ENCODE results near the gene GATC.

The GATC gene

GRCh38 chr12:120416490-120417216 lies 29.6 kb upstream of the GATC start:
- no peaks in the 10 kb centered on the region for H3K9me3 ChIP-seq (ENCODE audit: control insufficient read depth, low read length)
- no peak overlapping the region for H3K9ac ChIP-seq (ENCODE audit: low read length)

DNA sequence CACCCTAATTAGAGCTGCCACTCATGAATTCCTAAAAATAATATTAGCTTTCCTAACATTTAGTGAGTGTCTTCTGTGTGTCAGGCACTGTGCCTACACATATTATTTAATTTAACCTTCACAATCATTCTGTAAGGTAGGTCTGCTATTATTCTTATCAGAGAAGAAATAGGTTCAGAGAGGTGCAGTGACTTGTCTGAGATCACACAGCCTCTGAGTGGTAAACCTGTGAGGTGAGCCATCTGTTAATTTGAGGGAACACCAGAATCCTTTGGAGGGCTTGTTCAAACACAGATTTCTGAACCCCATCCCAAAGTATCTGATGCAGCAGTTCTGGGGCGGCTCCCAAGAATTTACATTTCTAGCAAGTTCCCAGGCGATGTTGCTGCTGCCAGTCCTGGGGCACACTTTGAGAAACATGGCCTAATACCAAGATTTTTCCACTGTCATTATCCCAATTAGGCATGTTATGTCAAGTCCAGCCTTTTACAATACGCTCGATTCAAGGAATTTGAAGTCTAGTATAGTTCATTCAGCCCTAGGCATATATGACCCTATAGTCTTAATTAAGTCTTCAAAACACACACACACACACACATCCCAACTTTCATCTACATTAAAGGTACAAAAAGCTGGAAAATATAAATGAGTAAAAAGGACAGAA lies 28.2 kb upstream of the GATC start:
- H3K36me3 ChIP-seq (ENCODE audit: control insufficient read depth, insufficient read depth, low read length) = no peaks in the 10 kb centered on the region
- H3K4me3 ChIP-seq (ENCODE audit: low read length) = no peak overlapping the region
- no peaks in the 10 kb centered on the region for H3K9me3 ChIP-seq (ENCODE audit: control insufficient read depth, low read length)
- H3K9ac ChIP-seq (ENCODE audit: low read length) = no peak overlapping the region
- H3K4me1 ChIP-seq (ENCODE audit: control insufficient read depth, insufficient read depth, low read length) = no peaks in the 10 kb centered on the region
- peaks cover 4% of the 10 kb centered on the region for H3K27me3 ChIP-seq (ENCODE audit: control insufficient read depth, insufficient read depth, low read length)

More at GRCh38 chr12:120416490-120417216, 29.6 kb upstream of the GATC start:
- peaks cover 4% of the 10 kb centered on the region for H3K27me3 ChIP-seq (ENCODE audit: control insufficient read depth, insufficient read depth, low read length)
- H3K4me3 ChIP-seq (ENCODE audit: low read length) = no peak overlapping the region
- no peaks in the 10 kb centered on the region for H3K36me3 ChIP-seq (ENCODE audit: control insufficient read depth, insufficient read depth, low read length)
- H3K4me1 ChIP-seq (ENCODE audit: control insufficient read depth, insufficient read depth, low read length) = no peaks in the 10 kb centered on the region

DNA sequence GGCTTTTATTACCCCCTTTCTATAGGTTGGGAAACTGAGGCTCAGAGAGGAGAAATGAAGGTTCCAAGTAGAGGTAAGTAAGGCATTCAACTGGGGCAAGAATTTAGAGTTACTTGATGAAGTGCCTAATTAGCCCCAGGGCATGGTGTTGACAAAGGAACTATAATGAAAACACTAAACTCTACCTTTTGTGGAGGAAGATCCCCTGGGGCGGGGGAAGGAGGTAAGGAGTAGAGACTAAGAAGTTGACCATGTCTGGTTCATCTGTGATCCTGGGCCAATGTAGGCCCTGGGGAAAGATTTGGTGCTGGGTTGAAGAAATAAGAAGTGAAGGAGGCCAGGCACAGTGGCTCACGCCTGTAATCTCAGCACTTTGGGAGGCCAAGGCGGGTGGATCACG lies 24.5 kb upstream of the GATC start:
- no peaks in the 10 kb centered on the region for H3K4me1 ChIP-seq (ENCODE audit: control insufficient read depth, insufficient read depth, low read length)
- H3K9ac ChIP-seq (ENCODE audit: low read length) = no peak overlapping the region
- no peak overlapping the region for H3K4me3 ChIP-seq (ENCODE audit: low read length)
- no peaks in the 10 kb centered on the region for H3K9me3 ChIP-seq (ENCODE audit: control insufficient read depth, low read length)
- no peaks in the 10 kb centered on the region for H3K36me3 ChIP-seq (ENCODE audit: control insufficient read depth, insufficient read depth, low read length)
- H3K27me3 ChIP-seq (ENCODE audit: control insufficient read depth, insufficient read depth, low read length) = no peaks in the 10 kb centered on the region

DNA sequence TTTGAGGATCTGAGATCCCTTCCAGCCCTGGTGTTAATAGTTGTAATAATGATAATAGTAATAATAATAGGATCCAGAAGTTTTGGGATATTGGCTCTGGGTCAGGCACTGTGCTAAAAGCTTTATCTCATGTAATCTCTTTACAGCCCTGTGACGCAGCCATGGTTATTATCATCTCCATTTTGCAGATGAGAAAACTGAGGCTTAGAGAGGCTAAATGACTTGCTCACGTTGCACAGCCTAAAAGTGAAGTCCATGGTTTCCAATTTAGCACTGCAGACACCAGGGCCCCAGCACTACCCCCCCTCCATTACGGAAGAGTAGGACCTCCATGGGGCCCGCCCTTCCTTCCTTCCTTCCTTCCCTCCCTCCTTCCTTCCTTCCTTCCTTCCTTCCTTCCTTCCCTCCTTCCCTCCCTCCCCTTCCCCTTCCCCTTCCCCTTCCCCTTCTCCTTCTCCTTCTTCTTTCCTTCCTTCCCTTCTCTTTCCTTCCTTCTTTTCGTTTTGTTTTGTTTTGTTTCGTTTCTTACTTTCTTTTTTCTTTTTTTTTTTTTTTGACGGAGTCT lies 23.3 kb upstream of the GATC start:
- Histone ChIP-seq H3K9me3 (ENCODE audit: control insufficient read depth, low read length) (no peaks in the 10 kb centered on the region), H3K36me3 (ENCODE audit: control insufficient read depth, insufficient read depth, low read length) (no peaks in the 10 kb centered on the region), H3K4me1 (ENCODE audit: control insufficient read depth, insufficient read depth, low read length) (no peaks in the 10 kb centered on the region), H3K27me3 (ENCODE audit: control insufficient read depth, insufficient read depth, low read length) (no peaks in the 10 kb centered on the region), H3K4me3 (ENCODE audit: low read length) (no peak overlapping the region), H3K9ac (ENCODE audit: low read length) (no peak overlapping the region)

DNA sequence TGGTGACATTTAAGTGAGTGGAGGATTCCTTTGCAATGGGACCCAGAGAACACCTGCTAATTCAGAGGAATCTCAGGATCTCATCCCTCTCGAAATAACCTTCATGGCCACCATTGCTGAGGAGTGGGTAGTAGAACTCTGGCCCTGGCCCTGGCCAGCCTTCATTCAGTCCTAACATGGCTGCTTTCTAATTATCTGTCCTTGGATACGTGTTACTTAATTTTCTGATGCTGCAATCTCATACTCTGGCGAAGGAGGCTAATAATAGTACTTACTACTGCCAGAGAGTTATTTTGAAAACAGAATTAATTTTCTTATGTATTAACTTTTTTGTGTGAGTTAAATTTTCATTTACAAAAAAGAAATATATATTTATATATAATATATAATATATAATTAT lies 20.4 kb upstream of the GATC start:
- Histone ChIP-seq H3K9ac (ENCODE audit: low read length) (no peak overlapping the region), H3K9me3 (ENCODE audit: control insufficient read depth, low read length) (no peaks in the 10 kb centered on the region), H3K4me3 (ENCODE audit: low read length) (no peak overlapping the region), H3K4me1 (ENCODE audit: control insufficient read depth, insufficient read depth, low read length) (no peaks in the 10 kb centered on the region), H3K27me3 (ENCODE audit: control insufficient read depth, insufficient read depth, low read length) (no peaks in the 10 kb centered on the region), H3K36me3 (ENCODE audit: control insufficient read depth, insufficient read depth, low read length) (no peaks in the 10 kb centered on the region)

DNA sequence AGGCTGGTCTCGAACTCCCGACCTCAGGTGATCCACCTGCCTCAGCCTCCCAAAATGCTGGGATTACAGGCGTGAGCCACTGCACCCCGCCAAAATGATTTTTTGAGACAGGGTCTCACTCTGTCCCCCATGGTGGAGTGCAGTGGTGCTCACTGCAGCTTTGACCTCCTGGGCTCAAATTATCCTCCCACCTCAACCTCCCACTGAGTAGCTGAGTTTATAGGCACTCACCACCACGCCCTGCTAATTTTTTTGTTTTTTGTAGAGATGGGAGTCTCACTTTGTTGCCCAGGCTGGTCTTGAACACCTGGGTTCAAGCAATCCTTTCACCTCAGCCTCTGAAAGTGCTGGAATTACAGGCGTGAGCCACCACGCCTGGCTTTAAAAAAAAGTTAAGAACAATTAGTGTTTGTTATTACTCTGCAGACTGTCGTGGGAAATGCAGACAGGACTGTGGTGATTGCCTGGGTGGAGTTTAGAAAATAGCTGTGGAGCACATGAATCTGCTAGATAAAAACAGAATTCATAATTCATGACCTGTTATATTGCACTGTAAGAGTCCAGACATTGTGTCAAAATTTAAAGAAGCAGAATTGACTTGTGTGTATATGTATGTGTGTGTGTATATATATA lies 17.5 kb upstream of the GATC start:
- Histone ChIP-seq H3K9me3 (ENCODE audit: control insufficient read depth, low read length) (no peaks in the 10 kb centered on the region), H3K27me3 (ENCODE audit: control insufficient read depth, insufficient read depth, low read length) (no peaks in the 10 kb centered on the region), H3K9ac (ENCODE audit: low read length) (no peak overlapping the region), H3K4me3 (ENCODE audit: low read length) (no peak overlapping the region), H3K36me3 (ENCODE audit: control insufficient read depth, insufficient read depth, low read length) (no peaks in the 10 kb centered on the region), H3K4me1 (ENCODE audit: control insufficient read depth, insufficient read depth, low read length) (no peaks in the 10 kb centered on the region)

GRCh38 chr12:120429368-120429767 lies 16.9 kb upstream of the GATC start:
- no peaks in the 10 kb centered on the region for H3K4me1 ChIP-seq (ENCODE audit: control insufficient read depth, insufficient read depth, low read length)
- no peaks in the 10 kb centered on the region for H3K9me3 ChIP-seq (ENCODE audit: control insufficient read depth, low read length)
- H3K36me3 ChIP-seq (ENCODE audit: control insufficient read depth, insufficient read depth, low read length) = no peaks in the 10 kb centered on the region
- H3K9ac ChIP-seq (ENCODE audit: low read length) = no peak overlapping the region
- H3K27me3 ChIP-seq (ENCODE audit: control insufficient read depth, insufficient read depth, low read length) = no peaks in the 10 kb centered on the region
- H3K4me3 ChIP-seq (ENCODE audit: low read length) = no peak overlapping the region

DNA sequence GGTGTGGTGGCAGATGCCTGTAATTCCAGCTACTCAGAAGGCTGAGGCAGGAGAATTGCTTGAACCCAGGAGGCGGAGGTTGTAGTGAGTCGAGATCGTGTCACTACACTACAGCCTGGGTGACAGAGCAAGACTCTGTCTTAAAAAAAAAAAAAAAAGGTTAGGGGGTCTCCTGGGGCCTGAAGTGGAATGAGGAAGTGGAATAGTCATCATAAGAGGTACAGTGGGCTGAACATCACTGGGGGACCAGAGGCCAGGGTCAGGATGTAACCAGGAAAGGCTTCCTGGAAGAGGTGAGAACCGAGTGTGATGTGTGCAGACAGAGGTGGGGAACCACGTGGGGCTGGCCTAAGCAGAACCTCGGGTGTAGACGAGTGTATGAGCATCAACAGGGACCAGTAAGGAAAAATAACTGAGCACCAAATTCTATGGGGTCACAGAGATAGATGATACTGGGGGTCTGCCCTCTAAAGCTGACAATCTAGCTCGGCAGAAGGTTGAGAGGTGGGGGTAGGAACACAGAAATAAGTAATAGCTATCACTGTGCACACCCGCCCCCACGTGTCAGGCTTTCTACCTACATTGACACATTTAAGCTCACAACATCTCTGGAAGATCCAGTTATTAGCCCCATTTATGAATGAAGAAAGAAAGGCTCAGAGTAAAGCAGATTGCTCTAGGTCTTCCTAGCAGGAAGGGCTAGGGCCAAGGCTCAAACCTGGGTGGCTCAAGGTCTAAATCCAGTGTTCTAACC lies 13.3 kb upstream of the GATC start:
- H3K4me1 ChIP-seq (ENCODE audit: control insufficient read depth, insufficient read depth, low read length) = no peaks in the 10 kb centered on the region
- no peaks in the 10 kb centered on the region for H3K36me3 ChIP-seq (ENCODE audit: control insufficient read depth, insufficient read depth, low read length)
- no peaks in the 10 kb centered on the region for H3K27me3 ChIP-seq (ENCODE audit: control insufficient read depth, insufficient read depth, low read length)
- no peak overlapping the region for H3K9ac ChIP-seq (ENCODE audit: low read length)
- no peaks in the 10 kb centered on the region for H3K9me3 ChIP-seq (ENCODE audit: control insufficient read depth, low read length)
- no peak overlapping the region for H3K4me3 ChIP-seq (ENCODE audit: low read length)

DNA sequence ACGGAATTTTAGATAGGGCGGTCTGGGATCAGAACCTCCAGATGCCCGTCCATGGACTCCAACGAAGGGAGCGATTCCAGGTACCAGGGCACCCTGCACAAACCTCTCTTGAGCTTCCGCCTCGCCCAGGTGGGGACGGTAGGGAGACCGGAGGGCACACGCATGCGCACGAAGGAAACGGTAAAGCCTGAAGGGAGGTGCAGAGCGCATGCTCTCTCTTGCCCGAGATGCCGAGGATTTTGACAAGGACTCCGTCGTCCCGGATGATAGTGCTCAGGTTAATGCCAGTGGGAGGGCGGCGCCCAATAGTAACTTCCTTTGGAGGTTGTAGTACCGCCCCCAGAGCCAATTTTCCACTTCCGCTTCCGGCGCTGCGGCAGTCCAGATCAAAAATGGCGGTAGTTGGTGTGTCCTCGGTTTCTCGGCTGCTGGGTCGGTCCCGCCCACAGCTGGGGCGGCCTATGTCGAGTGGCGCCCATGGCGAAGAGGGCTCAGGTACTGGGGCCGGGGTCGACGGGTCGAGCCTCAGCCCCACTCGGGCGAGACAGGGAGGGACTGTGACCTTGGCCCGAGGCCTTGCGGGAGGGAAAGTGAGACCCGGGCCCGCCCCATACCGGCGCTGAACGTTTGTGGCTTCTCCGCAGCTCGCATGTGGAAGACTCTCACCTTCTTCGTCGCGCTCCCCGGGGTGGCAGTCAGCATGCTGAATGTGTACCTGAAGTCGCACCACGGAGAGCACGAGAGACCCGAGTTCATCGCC lies 8.3 kb upstream of the GATC start, which contains the start of gene COX6A1:
TSS of gene COX6A1 (plus strand) at position 379 of the 760 bp plus-strand sequence. CDS start at position 393, 14 bp downstream.
- Histone ChIP-seq H3K36me3 (ENCODE audit: control insufficient read depth, insufficient read depth, low read length) (no peaks in the 10 kb centered on the region), H3K9me3 (ENCODE audit: control insufficient read depth, low read length) (no peaks in the 10 kb centered on the region), H3K4me1 (ENCODE audit: control insufficient read depth, insufficient read depth, low read length) (peaks cover 14% of the 10 kb centered on the region), H3K27me3 (ENCODE audit: control insufficient read depth, insufficient read depth, low read length) (no peaks in the 10 kb centered on the region), H3K9ac (ENCODE audit: low read length) (peak within 1 kb of the TSS; percentile 81), H3K4me3 (ENCODE audit: low read length) (peak within 1 kb of the TSS; percentile 26)

DNA sequence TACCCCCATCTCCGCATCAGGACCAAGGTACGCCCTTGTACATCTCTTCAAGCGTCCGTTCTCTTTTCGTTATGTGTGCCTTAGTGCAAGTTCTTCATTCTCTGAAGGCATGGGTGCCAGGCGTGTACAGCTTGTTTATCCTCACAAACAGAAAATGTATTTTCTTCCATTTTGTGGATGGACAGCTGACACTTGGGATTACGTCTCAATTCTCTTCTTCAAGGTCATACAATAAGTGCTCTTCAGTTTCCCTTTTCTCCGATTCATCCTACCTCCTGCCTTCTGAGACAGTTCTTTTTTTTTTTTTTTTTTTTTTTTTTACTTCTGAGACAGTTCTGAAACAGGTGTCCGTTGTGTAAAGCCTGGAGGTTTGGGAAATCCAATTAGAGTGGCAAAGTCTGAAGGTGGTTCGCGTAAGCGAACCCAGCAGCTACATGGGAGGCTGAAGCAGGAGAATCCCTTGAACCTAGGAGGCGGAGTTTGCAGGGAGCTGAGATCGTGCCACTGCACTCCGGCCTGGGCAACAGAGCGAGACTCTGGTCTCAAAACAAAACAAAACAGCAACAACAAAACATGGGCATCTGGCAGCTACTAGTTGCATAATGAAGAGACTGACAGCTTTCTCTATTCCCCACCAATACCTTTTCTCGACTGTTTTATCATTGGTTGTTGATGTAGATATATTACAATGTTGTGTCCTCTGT lies 7.6 kb upstream of the GATC start:
- Histone ChIP-seq H3K27me3 (ENCODE audit: control insufficient read depth, insufficient read depth, low read length) (no peaks in the 10 kb centered on the region), H3K4me1 (ENCODE audit: control insufficient read depth, insufficient read depth, low read length) (peaks cover 14% of the 10 kb centered on the region), H3K4me3 (ENCODE audit: low read length) (peak overlapping the region; percentile 26), H3K36me3 (ENCODE audit: control insufficient read depth, insufficient read depth, low read length) (no peaks in the 10 kb centered on the region), H3K9me3 (ENCODE audit: control insufficient read depth, low read length) (no peaks in the 10 kb centered on the region), H3K9ac (ENCODE audit: low read length) (peak overlapping the region; percentile 81)

Measured in mucosa of stomach (tissue), 1 donor.